DOHH2 (cell line): ENCODE measurements around the gene ERMN.

Experiments used
- CTCF ChIP-seq: fragments of 200-600 bp; sonication (generic); IDR thresholded peaks from one replicate; pipeline ENCODE4 v1.5.1; 2014; ENCODE audit warnings: antibody characterized with exemption, mild to moderate bottlenecking, low read depth, low read length; ENCODE audit not compliant: poor library complexity, severe bottlenecking
- EZH2phosphoT487 ChIP-seq: fragments of 200-600 bp; sonication (generic); IDR thresholded peaks from 2 replicates; pipeline ENCODE4 v1.6.1; 2017; ENCODE audit warnings: borderline replicate concordance, mild to moderate bottlenecking, antibody characterized with exemption, low read length, moderate library complexity, mixed read lengths

GRCh38 chr2:157269060-157269459 is 56.6 kb downstream of the ERMN start:
- no peak for TF ChIP-seq CTCF
- TF ChIP-seq EZH2phosphoT487 = no peak
